SK-N-MC (cell line): ENCODE results near the gene TIMM8B.
A peak's percentile ranks its signal among the peaks of the same experiment; 100 is the strongest.

ENCODE experiments used
- DNase-seq: peaks from one replicate; pipeline ENCODE4 v3.0.0-alpha.2; 2011; ENCODE audit warnings: low read depth, low spot score
- H3K27ac ChIP-seq: fragments of 200-600 bp; sonication (generic); 2 replicates; pipeline ENCODE4 v1.5.1; 2016; ENCODE audit warnings: mixed run types
- H3K36me3 ChIP-seq: fragments of 200-600 bp; sonication (generic); 2 replicates; pipeline ENCODE4 v1.6.1; 2017; ENCODE audit warnings: antibody characterized with exemption, low read length, mixed read lengths; ENCODE audit not compliant: insufficient read depth
- H3K4me3 ChIP-seq: fragments of 200-600 bp; sonication (generic); 2 replicates; pipeline ENCODE4 v1.5.1; 2016
- H3K9ac ChIP-seq: fragments of 200-600 bp; sonication (generic); 2 replicates; pipeline ENCODE4 v1.8.0; 2017; ENCODE audit warnings: mixed run types, mixed read lengths; ENCODE audit not compliant: insufficient read length
- H3K9me3 ChIP-seq: fragments of 200-600 bp; sonication (generic); 2 replicates; pipeline ENCODE4 v1.6.1; 2017; ENCODE audit warnings: low read depth, mild to moderate bottlenecking, antibody characterized with exemption, low read length, moderate library complexity, mixed read lengths
- EZH2 ChIP-seq: fragments of 200-600 bp; sonication (generic); IDR thresholded peaks from one replicate; pipeline ENCODE4 v1.6.1; 2017; ENCODE audit warnings: antibody characterized with exemption
- FOXP2 ChIP-seq: optimal IDR thresholded peaks from 2 replicates; pipeline ENCODE3; 2011; ENCODE audit warnings: mild to moderate bottlenecking, moderate library complexity; ENCODE audit not compliant: insufficient read depth; ENCODE audit errors: extremely low read length, control extremely low read depth
- POLR2AphosphoS5 ChIP-seq: IDR thresholded peaks from 2 replicates; pipeline ENCODE4 v1.6.1; 2012; ENCODE audit warnings: mild to moderate bottlenecking, low read depth, low read length, borderline replicate concordance

TIMM8B gene

DNA sequence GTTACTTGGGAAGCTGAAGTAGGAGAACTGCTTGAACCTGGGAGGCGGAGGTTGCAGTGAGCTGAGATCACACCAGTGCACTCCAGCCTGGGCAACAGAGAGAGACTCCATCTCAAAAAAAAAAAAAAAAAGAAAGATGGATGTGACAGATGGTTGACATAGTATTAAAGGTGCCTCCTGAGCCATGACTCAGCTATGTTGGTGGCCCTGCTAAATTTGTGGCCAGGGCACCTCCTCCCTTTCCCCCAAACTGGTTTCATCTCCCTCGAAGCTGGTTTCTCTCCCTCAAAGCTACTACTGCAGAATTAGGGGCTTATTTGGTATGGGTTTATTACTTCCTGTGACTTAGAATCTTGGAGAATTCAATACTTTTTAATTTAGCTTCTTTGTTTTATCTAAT is 31.6 kb upstream of the TIMM8B start:
- Histone ChIP-seq H3K4me3 (no peak overlapping the region), H3K9ac (no peak overlapping the region), H3K36me3 (no peaks in the 10 kb centered on the region), H3K9me3 (no peaks in the 10 kb centered on the region), H3K27ac (no peak overlapping the region)
- DNase-seq = no peak
- no peak for TF ChIP-seq FOXP2
- no peak for TF ChIP-seq POLR2AphosphoS5
- TF ChIP-seq EZH2 = no peak

- no peak for DNase-seq
- TF ChIP-seq EZH2 = no peak
- Histone ChIP-seq H3K9ac (no peak overlapping the region), H3K27ac (no peak overlapping the region), H3K9me3 (peaks cover 4% of the 10 kb centered on the region; the same call in 1 of the 2 replicates), H3K36me3 (no peaks in the 10 kb centered on the region), H3K4me3 (no peak overlapping the region)
Observed at GRCh38 chr11:112115386-112115785, 28.8 kb upstream of the TIMM8B start.

- no peak for DNase-seq
- Histone ChIP-seq H3K9ac (no peak overlapping the region), H3K27ac (no peak overlapping the region), H3K36me3 (no peaks in the 10 kb centered on the region; the same call in 1 of the 2 replicates), H3K4me3 (no peak overlapping the region), H3K9me3 (peaks cover 5% of the 10 kb centered on the region; the same call in 1 of the 2 replicates)
- no peak for TF ChIP-seq FOXP2
- TF ChIP-seq EZH2 = no peak
- TF ChIP-seq POLR2AphosphoS5 = no peak
Observed at GRCh38 chr11:112114460-112114859, 27.9 kb upstream of the TIMM8B start.

- H3K9me3 ChIP-seq = peaks cover 5% of the 10 kb centered on the region; the same call in 1 of the 2 replicates
- no peak for DNase-seq
- TF ChIP-seq POLR2AphosphoS5 (no peak), FOXP2 (no peak), EZH2 (no peak)
- H3K27ac ChIP-seq = no peak overlapping the region
- H3K4me3 ChIP-seq = no peak overlapping the region
- no peak overlapping the region for H3K9ac ChIP-seq
- no peaks in the 10 kb centered on the region; the same call in 1 of the 2 replicates for H3K36me3 ChIP-seq
Observed at GRCh38 chr11:112113539-112114457, 27.2 kb upstream of the TIMM8B start.

GRCh38 chr11:112106070-112106469 is 19.5 kb upstream of the TIMM8B start:
- Histone ChIP-seq H3K9me3 (peaks cover 5% of the 10 kb centered on the region; the same call in 1 of the 2 replicates), H3K36me3 (no peaks in the 10 kb centered on the region; the same call in 1 of the 2 replicates), H3K9ac (no peak overlapping the region), H3K4me3 (no peak overlapping the region), H3K27ac (no peak overlapping the region)
- TF ChIP-seq EZH2 (no peak), POLR2AphosphoS5 (no peak), FOXP2 (no peak)
- DNase-seq = no peak

GRCh38 chr11:112103446-112103845 is 16.9 kb upstream of the TIMM8B start:
- H3K27ac ChIP-seq = no peak overlapping the region
- no peak for TF ChIP-seq POLR2AphosphoS5
- no peak for TF ChIP-seq EZH2
- no peak for TF ChIP-seq FOXP2
- H3K9ac ChIP-seq = no peak overlapping the region
- no peaks in the 10 kb centered on the region for H3K36me3 ChIP-seq
- H3K4me3 ChIP-seq = no peak overlapping the region
- no peaks in the 10 kb centered on the region for H3K9me3 ChIP-seq
- no peak for DNase-seq

DNA sequence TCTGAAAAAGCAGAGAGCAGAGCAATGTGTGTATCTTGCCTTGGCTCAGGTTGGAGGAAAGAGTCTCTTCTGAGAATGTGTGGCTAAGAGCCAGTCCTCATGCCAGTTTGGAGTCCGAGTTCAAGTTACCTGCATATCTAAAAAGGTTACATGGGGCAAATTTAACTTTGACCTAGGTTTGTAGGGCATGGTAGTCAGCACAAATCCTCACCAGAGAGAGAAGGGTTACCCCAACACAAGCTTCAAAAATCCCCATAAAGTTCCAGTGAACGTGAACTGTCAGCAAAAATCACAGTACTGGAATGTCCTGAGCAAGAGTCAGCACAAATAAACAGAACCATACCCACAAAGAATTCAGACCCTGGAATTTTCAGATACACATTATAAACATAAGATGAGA is 13.9 kb upstream of the TIMM8B start:
- DNase-seq = no peak
- no peaks in the 10 kb centered on the region for H3K9me3 ChIP-seq
- H3K36me3 ChIP-seq = peaks cover 11% of the 10 kb centered on the region
- no peak overlapping the region for H3K4me3 ChIP-seq
- peak overlapping the region; percentile 8 for H3K9ac ChIP-seq
- peak overlapping the region; percentile 59; the same call in 1 of the 2 replicates for H3K27ac ChIP-seq
- TF ChIP-seq EZH2 = no peak
- TF ChIP-seq POLR2AphosphoS5 = no peak
- TF ChIP-seq FOXP2 = no peak

GRCh38 chr11:112097734-112098528 is 11.4 kb upstream of the TIMM8B start:
- no peak for TF ChIP-seq EZH2
- no peak for TF ChIP-seq FOXP2
- no peak for TF ChIP-seq POLR2AphosphoS5
- Histone ChIP-seq H3K9ac (no peak overlapping the region), H3K36me3 (peaks cover 30% of the 10 kb centered on the region), H3K27ac (no peak overlapping the region; the same call in 1 of the 2 replicates), H3K4me3 (no peak overlapping the region), H3K9me3 (no peaks in the 10 kb centered on the region)
- DNase-seq = no peak
